K562 (cell line): ENCODE measurements around the gene ELF1. TPM values are rescaled to one million over a fixed set of nuclear protein-coding genes. Genes with fewer than 3 reads are reported as not detected.

Experiments
- ATAC-seq: fragments of 200-7000 bp; cut with Tn5 transposase; 3 replicates; pipeline ENCODE4 v1.9.1; 2020; ENCODE audit warnings: moderate library complexity
- BruUV-seq: library from RNA; stranded (reverse); fragments of 400-500 nt; replicated peaks from 2 replicates; lab custom pipeline; 2021; lab: Mats Ljungman, UMichigan
- CTCF ChIA-PET: fragments of 300-600 bp; formaldehyde crosslinking; extraction: SDS; loops from one replicate; lab custom pipeline; 2021; ENCODE audit warnings: low intra/inter-chr PET ratio; lab: Yijun Ruan, JAX
- POLR2A ChIA-PET: fragments of 300-600, 350-650 bp; sonication (Branson Sonifier 250); formaldehyde crosslinking; extraction: SDS; loops from one replicate; lab custom pipeline; 2021; ENCODE audit warnings: antibody characterized with exemption, inconsistent platforms; lab: Yijun Ruan, JAX
- DNase-seq, 4 experiments: peaks; one replicate each; pipeline versions ENCODE4 v3.0.0 to v3.0.0-alpha.2; 2011 to 2018; ENCODE audit warnings: low spot score in 3 of 4, mixed read lengths in 3 of 4; ENCODE audit errors: extremely low read depth in 1 of 4
- FAIRE-seq: peaks from 2 replicates; lab custom pipeline; 2011; peaks lifted over from hg19 to GRCh38; lab: Jason Lieb, UNC
- H2AFZ ChIP-seq: 2 replicates; pipeline ENCODE4 v1.6.0; 2011; ENCODE audit warnings: low read depth, low read length, control low read depth, inconsistent platforms
- H3K27ac ChIP-seq: fragments of 200-600 bp; 3 replicates; pipeline ENCODE4 v1.8.0; 2011; ENCODE audit warnings: low read depth, mild to moderate bottlenecking, control low read depth, inconsistent platforms, low read length, moderate library complexity, mixed read lengths; ENCODE audit errors: extremely low read depth
- H3K27me3 ChIP-seq, 2 experiments: fragments of 300-600 bp in 1 of 2; 2 replicates in 1 of 2; 3 replicates in 1 of 2; pipeline versions ENCODE4 v1.6.0 to v1.8.0; 2011; ENCODE audit warnings: inconsistent platforms in 2 of 2, low read length in 2 of 2, mild to moderate bottlenecking in 1 of 2, mixed read lengths in 1 of 2, moderate library complexity in 1 of 2; ENCODE audit not compliant: control insufficient read depth in 2 of 2, insufficient read depth in 2 of 2
- H3K36me3 ChIP-seq: fragments of 300-600 bp; 3 replicates; pipeline ENCODE4 v1.8.0; 2011; ENCODE audit warnings: mild to moderate bottlenecking, low read length, inconsistent platforms; ENCODE audit not compliant: control insufficient read depth, insufficient read depth
- H3K4me1 ChIP-seq, 2 experiments: fragments of 200-600 bp in 1 of 2; replicated peaks in 1 of 2; 2 replicates in 1 of 2; 3 replicates in 1 of 2; pipeline versions ENCODE4 v1.5.1 to v1.8.0; 2011; ENCODE audit warnings: inconsistent platforms in 2 of 2, low read length in 2 of 2, mild to moderate bottlenecking in 1 of 2, mixed read lengths in 1 of 2, moderate library complexity in 1 of 2; ENCODE audit not compliant: control insufficient read depth in 2 of 2, insufficient read depth in 2 of 2
- H3K4me2 ChIP-seq: 2 replicates; pipeline ENCODE4 v1.6.1; 2011; ENCODE audit warnings: low read length, control low read depth, inconsistent platforms, mixed read lengths; ENCODE audit not compliant: insufficient read depth
- H3K4me3 ChIP-seq: fragments of 200-600 bp; sonication (generic), shearing (Covaris generic); 2 replicates; pipeline ENCODE4 v1.5.1; 2016; ENCODE audit warnings: control low read depth, inconsistent platforms
- H3K79me2 ChIP-seq: fragments of 200-600 bp; 3 replicates; pipeline ENCODE4 v1.8.0; 2011; ENCODE audit warnings: low read length, inconsistent platforms; ENCODE audit not compliant: control insufficient read depth, insufficient read depth
- H3K9ac ChIP-seq, 2 experiments: 2 replicates each; pipeline versions ENCODE4 v1.6.0 to v1.6.1; 2011; ENCODE audit warnings: low read depth in 2 of 2, low read length in 2 of 2, control low read depth in 1 of 2, inconsistent platforms in 1 of 2, mild to moderate bottlenecking in 1 of 2, mixed read lengths in 1 of 2; ENCODE audit not compliant: insufficient read depth in 1 of 2
- H3K9me1 ChIP-seq: one replicate; pipeline ENCODE4 v1.6.0; 2011; ENCODE audit warnings: inconsistent platforms, mild to moderate bottlenecking, low read length, moderate library complexity; ENCODE audit not compliant: control insufficient read depth, insufficient read depth
- H3K9me3 ChIP-seq: replicated peaks from 2 replicates; pipeline ENCODE4 v1.5.1; 2011; ENCODE audit warnings: low read depth, low read length, inconsistent platforms; ENCODE audit not compliant: control insufficient read depth, insufficient read depth
- H4K20me1 ChIP-seq: replicated peaks from 2 replicates; pipeline ENCODE4 v1.6.1; 2011; ENCODE audit warnings: low read length, inconsistent platforms, mixed read lengths; ENCODE audit not compliant: control insufficient read depth, insufficient read depth
- CBFA2T2 ChIP-seq: fragments of 450-650 bp; conservative IDR thresholded peaks from 2 replicates; pipeline ENCODE4 v1.6.1; 2017; ENCODE audit warnings: mild to moderate bottlenecking
- CCNT2 ChIP-seq: IDR thresholded peaks from 2 replicates; pipeline ENCODE4 v1.6.1; 2011; ENCODE audit warnings: borderline replicate concordance, low read depth, mild to moderate bottlenecking, moderate library complexity, mixed read lengths, low read length; ENCODE audit not compliant: insufficient read length; ENCODE audit errors: extremely low read depth
- DDX20 ChIP-seq: fragments of 450-650 bp; IDR thresholded peaks from 2 replicates; pipeline ENCODE4 v1.6.1; 2016; ENCODE audit warnings: missing genetic modification characterization, low read depth, mild to moderate bottlenecking, missing compliant biosample characterization, moderate library complexity
- EP300 ChIP-seq: IDR thresholded peaks from 2 replicates; pipeline ENCODE4 v1.6.1; 2012; ENCODE audit warnings: low read length, improper control_type of control experiment
- FOXA1 ChIP-seq: fragments of 450-650 bp; IDR thresholded peaks from 2 replicates; pipeline ENCODE4 v1.6.1; 2016; ENCODE audit warnings: mild to moderate bottlenecking, borderline replicate concordance
- FUS ChIP-seq: fragments of 200-400 bp; formaldehyde crosslinking; optimal IDR thresholded peaks from 2 replicates; pipeline ENCODE3; 2017; ENCODE audit warnings: low read depth, low read length
- HDAC3 ChIP-seq: fragments of 450-650 bp; IDR thresholded peaks from 2 replicates; pipeline ENCODE4 v1.6.1; 2018; ENCODE audit warnings: borderline replicate concordance, mild to moderate bottlenecking, moderate library complexity; ENCODE audit not compliant: partially characterized antibody
- MCM2 ChIP-seq: fragments of 450-650 bp; IDR thresholded peaks from 2 replicates; pipeline ENCODE4 v1.6.1; 2017; ENCODE audit warnings: low read depth, mild to moderate bottlenecking
- MXI1 ChIP-seq: IDR thresholded peaks from 2 replicates; pipeline ENCODE4 v1.6.1; 2011; ENCODE audit warnings: low read depth, mild to moderate bottlenecking, improper control_type of control experiment, low read length
- NBN ChIP-seq: fragments of 450-650 bp; IDR thresholded peaks from 2 replicates; pipeline ENCODE4 v1.6.1; 2016; ENCODE audit warnings: low read depth, mild to moderate bottlenecking
- POLR2AphosphoS5 ChIP-seq: IDR thresholded peaks from 2 replicates; pipeline ENCODE4 v1.6.1; 2011; ENCODE audit warnings: mild to moderate bottlenecking, low read depth, low read length, moderate library complexity; ENCODE audit not compliant: control insufficient read depth, insufficient read depth
- SAFB ChIP-seq: fragments of 200-400 bp; formaldehyde crosslinking; IDR thresholded peaks from 2 replicates; pipeline ENCODE4 v1.6.1; 2017; ENCODE audit warnings: low read depth, low read length, borderline replicate concordance
- ZNF407 ChIP-seq: fragments of 450-650 bp; IDR thresholded peaks from 2 replicates; pipeline ENCODE4 v1.6.1; 2016; ENCODE audit warnings: low read depth
- WGBS: fragments of 100-300 bp; shearing (Covaris generic); methylation state at CpG from one replicate; pipeline ENCODE4 v1.1.6; 2016; ENCODE audit warnings: low coverage, mixed read lengths; ENCODE audit not compliant: insufficient coverage; ENCODE audit errors: missing lambda C conversion rate; 5-methylcytosine and 5-hydroxymethylcytosine counted together
- in situ Hi-C: fragments of 300-500 bp; cut with MboI; formaldehyde crosslinking; loops from 4 replicates; pipeline ENCODE4 v1.15.0; 2018; ENCODE audit warnings: inconsistent platforms, mixed read lengths
- intact Hi-C: fragments of 100-400 bp; cut with micrococcal nuclease; formaldehyde crosslinking; loops from 2 replicates; pipeline ENCODE4 v1.14.2; 2022
- polyA plus RNA-seq, 8 experiments: library from polyadenylated mRNA; depleted of rRNA in 4 of 8; stranded (reverse) in 5 of 8; unstranded in 3 of 8; fragments of >200 nt; fragmentation: Nextera tagmentation in 2 of 8; fragmentation: Illumina TruSeq in 1 of 8; extraction: Ambion mirVana in 2 of 8; extraction: Trizol in 1 of 8; gene quantifications; 2 replicates each; pipeline versions ENCODE4 v1.2.1 to v1.2.3, GENCODE V29; 2011 to 2014; ENCODE audit warnings: inconsistent platforms in 1 of 8, missing spikeins in 1 of 8
- total RNA-seq, 7 experiments: library from RNA; depleted of rRNA in 6 of 7; stranded (reverse); fragments of >200 nt in 6 of 7; fragmentation: Illumina TruSeq in 2 of 7; extraction: Trizol in 2 of 7; gene quantifications; 2 replicates each; pipeline versions ENCODE4 v1.2.1 to v1.2.3, GENCODE V29; 2011 to 2021; ENCODE audit warnings: low replicate concordance in 1 of 7

The ELF1 gene
- total and polyA plus RNA-seq, 9 of the 15 experiments (the other 6 are each of a cell fraction or from before 2014, with no cell fraction given): 24.7 to 54.4 (median 33.4) TPM

GRCh38 chr13:41005704-41006103 lies 13.4 kb downstream of the ELF1 start (continued):
- TF ChIP-seq MCM2 (no peak), DDX20 (tag) (no peak), FUS (no peak), MXI1 (no peak), NBN (no peak), POLR2AphosphoS5 (no peak)

GRCh38 chr13:41004875-41005693 lies 14.0 kb downstream of the ELF1 start:
- H3K4me3 ChIP-seq: no peak overlapping the region
- peak overlapping the region; percentile 68 for H3K4me2 ChIP-seq
- no TSS peak for BruUV-seq
- peaks cover 4% of the 10 kb centered on the region; the same call in 1 of the 2 replicates for H3K9me3 ChIP-seq
- peaks cover 100% of the 10 kb centered on the region for H3K79me2 ChIP-seq
- peak; percentile 77 for FAIRE-seq
- intact Hi-C loops: loop anchor here (1.0 kb wide), 1 partner anchor 23 kb away; no protein-coding TSS in a partner anchor
- ChIA-PET POLR2A (interaction anchor here (0.6 kb wide), 1 partner anchor 9 kb away, joined by 3 read pairs; no protein-coding TSS in a partner anchor), CTCF (no interaction called here)
- peaks cover 4 to 45% of the 10 kb centered on the region in 2 experiments for H3K4me1 ChIP-seq
- DNase-seq: peak in 2 of 4 experiments; percentile 26 to 63
- peak; percentile 68 for ATAC-seq
- no peak overlapping the region for H2AFZ ChIP-seq
- in situ Hi-C loops: no loop called here
- H3K27ac ChIP-seq: peak overlapping the region; percentile 71
- H3K36me3 ChIP-seq: peaks cover 16% of the 10 kb centered on the region; the same call in 2 of the 3 replicates
- whole genome bisulfite sequencing: 0% methylated on average over 4 of the region's 4 CpGs
- no peaks in the 10 kb centered on the region for H3K9me1 ChIP-seq
- no peaks in the 10 kb centered on the region for H3K27me3 ChIP-seq
- peak overlapping the region in 1 of 2 experiments; percentile 63; a peak in 2 of 4 replicates for H3K9ac ChIP-seq
- no peaks in the 10 kb centered on the region for H4K20me1 ChIP-seq
- no peak for TF ChIP-seq SAFB
- peak; percentile 31 for TF ChIP-seq CCNT2
- TF ChIP-seq FOXA1: no peak
- peak; percentile 89 for TF ChIP-seq EP300
- peak; percentile 49 for TF ChIP-seq CBFA2T2
- peak; percentile 33 for TF ChIP-seq HDAC3
- peak; percentile 35; the same call in 1 of the 2 replicates for TF ChIP-seq ZNF407
